Adipose tissue (tissue), 3 donors: ENCODE data around the gene KCNK13. TPM values are rescaled to one million over a fixed set of nuclear protein-coding genes. Genes with fewer than 3 reads are reported as not detected.
"Not testable (repeated sequence)": the region's sequence is repeated elsewhere in the genome, so short reads cannot be mapped to it uniquely, and the experiment has no call there.

Source experiments
- H3K27ac ChIP-seq: one replicate; pipeline ENCODE4 v1.5.1; 2013; ENCODE audit warnings: low read depth, low read length
- WGBS, 3 donors: extraction: QIAGEN DNeasy Blood & Tissue Kit; methylation state at CpG; one replicate each; pipeline ENCODE4 v1.1.7; 2013; 5-methylcytosine and 5-hydroxymethylcytosine counted together
- polyA plus RNA-seq, 3 donors: library from polyadenylated mRNA; stranded (reverse); fragments of 200-250 nt; gene quantifications; one replicate each; pipeline ENCODE4 v1.2.3, GENCODE V29; 2013
- donor health status: healthy with polysubstance abuse.
- donor health status: Bipolar disorder and iron deficiency.
- donor health status: healthy.

The KCNK13 gene
- polyA plus RNA-seq, 3 donors, result 0.05 to 0.34 (median 0.11) TPM

DNA sequence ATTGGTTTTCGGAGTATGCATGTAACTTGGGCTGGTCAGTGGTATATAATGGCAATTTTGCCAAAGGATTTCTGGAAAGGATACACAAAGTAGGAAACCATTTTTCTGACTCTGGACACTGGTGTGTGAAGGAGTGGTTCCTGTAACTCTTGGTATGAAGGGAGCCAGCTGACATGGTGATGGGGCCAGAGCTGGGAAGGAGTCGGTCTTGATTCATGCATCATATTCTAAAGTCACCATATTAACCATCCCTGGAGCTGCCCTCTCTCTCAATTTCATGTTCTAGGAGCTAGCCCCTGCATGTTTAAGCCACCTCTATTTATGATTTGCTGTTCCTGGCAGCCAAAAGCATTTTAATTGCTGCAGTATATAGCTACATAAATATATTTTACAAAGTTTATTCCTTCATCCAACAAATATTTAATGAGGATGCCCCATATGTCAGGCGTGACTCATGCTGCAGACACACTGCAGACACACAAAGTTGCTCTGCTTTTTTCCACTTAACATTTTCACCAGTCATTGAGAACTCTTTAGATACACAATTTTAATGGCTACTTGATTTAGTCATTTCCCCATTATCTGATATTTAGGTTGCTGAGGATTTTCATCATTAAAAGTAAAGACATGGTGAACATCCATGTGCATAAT lies 115.9 kb downstream of the KCNK13 start:
- WGBS, 3 donors, result 76 to 83% (median 82%) methylated on average over 3 of the region's 3 CpGs
- no peak overlapping the region for H3K27ac ChIP-seq

DNA sequence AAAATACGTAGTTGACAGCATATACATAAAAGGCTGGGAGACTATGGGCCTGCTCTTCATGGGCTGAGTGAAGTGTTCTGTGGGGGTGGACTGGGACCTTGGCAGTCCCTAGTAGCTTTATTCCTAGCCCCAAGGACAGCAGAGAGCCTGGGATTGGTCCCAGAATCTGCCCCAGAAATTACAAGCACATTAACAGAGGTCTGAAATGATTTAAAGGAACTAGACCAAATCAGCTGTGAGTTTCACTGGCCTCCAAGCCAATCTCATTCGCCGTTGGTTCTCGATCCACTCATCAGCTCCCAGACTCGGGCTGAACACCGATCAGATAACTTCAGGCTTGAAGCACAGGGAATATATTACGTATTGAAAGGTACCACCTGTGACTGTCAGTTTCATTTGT lies 117.6 kb downstream of the KCNK13 start:
- no peak overlapping the region for H3K27ac ChIP-seq
- WGBS, 3 donors, result 67 to 75% (median 71%) methylated on average over 7 of the region's 7 CpGs

DNA sequence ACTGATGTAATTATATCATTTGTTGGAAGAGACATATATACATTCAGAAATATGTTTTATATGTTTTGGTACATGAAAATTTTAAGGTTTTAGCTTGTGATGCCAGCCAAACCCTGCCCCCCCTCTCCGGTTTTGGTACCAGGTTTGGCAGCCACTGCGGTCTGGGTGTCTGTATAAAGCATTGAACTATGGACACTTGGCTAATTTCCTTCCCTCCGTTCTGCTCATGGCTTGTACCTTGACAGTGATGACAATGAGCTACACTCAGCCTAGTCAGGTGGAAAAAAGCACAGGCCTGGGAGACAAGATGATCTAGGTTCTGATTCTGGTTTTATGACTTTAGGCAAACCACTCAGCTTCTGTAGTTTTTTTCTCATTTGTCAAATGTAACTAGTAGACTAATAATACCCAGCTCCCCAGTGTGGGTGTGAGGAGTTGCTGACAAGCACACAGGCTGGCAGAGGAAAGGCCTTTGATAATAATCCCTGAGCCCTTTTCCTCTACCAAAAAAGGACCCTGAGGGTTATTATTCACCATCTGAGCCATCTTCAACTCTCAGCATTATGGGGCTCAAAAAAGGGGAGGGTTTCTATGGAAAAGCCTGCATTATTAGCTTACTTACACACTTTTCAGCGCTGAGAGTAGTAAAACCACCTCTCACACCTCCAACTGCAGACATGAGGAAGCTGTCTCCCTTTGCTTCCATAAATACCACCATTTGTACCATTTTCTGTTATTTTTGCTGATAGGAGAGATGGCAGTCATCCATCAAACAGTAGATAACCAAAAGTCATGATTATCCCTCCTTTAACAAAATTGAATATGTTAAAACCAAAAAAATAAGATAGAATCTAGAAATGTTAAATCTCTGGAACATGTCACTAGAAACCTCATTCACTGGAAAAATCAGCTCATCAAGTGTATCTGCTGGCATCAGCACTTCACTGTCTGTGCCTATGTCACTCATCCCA lies 118.3 kb downstream of the KCNK13 start:
- H3K27ac ChIP-seq, result no peak overlapping the region
- 80 to 84% (median 81%) methylated on average over 4 of the region's 4 CpGs for WGBS, 3 donors

DNA sequence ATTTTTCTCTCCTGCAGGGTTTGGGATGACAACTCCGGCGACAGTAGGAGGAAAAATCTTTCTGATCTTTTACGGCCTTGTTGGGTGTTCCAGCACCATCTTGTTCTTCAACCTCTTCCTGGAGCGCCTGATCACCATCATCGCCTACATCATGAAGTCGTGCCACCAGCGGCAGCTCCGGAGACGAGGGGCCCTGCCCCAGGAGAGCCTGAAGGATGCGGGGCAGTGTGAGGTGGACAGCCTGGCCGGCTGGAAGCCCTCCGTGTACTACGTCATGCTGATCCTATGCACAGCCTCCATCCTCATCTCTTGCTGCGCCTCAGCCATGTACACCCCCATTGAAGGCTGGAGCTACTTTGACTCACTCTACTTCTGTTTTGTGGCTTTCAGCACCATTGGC lies 122.3 kb downstream of the KCNK13 start:
- whole genome bisulfite sequencing, 3 donors, result 88 to 95% (median 94%) methylated on average over 14 of the region's 14 CpGs
- no peak overlapping the region for H3K27ac ChIP-seq

DNA sequence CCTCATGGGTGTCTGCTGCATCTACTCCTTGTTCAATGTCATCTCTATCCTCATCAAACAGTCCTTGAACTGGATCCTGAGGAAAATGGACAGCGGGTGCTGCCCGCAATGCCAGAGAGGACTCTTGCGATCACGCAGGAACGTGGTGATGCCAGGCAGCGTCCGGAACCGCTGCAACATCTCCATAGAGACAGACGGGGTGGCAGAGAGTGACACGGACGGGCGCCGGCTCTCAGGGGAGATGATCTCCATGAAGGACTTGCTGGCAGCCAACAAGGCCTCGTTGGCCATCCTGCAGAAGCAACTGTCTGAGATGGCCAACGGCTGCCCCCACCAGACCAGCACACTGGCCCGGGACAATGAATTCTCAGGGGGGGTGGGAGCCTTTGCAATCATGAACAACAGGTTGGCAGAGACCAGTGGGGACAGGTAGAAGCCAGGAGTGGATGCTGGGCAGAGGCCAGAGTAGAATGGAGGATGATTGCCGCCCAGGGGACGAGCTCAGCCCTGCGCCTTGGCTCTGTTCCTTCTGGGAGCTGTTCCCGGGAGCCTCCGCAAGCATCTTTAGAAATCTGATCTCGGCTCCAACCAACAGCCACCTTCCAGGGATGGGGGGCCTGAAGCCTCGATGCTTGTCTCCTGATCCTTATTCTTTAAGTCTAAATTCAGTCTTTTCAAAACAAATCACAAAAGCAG lies 122.9 kb downstream of the KCNK13 start:
- 85 to 91% (median 86%) methylated on average over 23 of the region's 23 CpGs for WGBS, 3 donors
- no peak overlapping the region for H3K27ac ChIP-seq

DNA sequence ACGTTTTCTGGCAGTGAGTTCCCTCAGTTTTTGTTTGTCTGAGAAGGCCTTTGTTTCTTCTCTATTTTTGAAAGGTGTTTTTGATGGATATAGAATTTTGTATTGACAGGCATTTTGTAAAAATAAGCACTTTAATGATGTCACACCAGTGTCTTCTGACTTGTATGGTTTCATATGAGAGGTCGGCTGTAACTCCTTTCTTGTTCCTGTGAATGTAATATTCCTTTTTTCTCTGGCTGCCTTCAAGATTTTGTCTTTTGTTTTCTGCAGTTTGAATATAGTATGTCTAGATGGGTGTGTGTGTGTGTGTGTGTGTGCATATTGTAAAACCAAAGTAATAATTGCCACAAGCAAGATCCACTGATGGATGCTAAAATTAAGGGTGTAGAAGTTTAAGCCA lies 126.8 kb downstream of the KCNK13 start:
- no peak overlapping the region for H3K27ac ChIP-seq
- 87 to 89% (median 88%) methylated on average over 2 of the region's 2 CpGs for WGBS, 3 donors

DNA sequence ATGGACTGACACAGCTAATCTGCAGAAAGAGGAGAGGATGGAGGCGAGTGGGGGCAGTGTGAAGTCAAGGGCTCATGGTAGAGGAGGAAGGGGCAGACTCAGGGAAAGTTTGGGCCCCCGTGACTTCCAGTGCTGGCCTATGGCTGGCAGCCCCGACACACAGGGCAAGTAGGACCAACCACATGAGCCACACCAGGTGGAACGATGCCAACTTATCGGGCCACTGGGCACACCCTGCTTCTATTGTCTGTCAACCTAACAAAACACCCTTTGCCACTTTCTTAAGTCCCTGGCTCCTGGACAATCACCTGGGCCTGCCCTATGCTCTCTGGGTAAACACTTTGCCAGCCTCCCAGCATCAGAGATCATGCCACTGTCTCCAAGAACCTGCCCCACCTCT lies 129.4 kb downstream of the KCNK13 start:
- no peak overlapping the region for H3K27ac ChIP-seq
- 75 to 80% (median 79%) methylated on average over 5 of the region's 5 CpGs for WGBS, 3 donors

DNA sequence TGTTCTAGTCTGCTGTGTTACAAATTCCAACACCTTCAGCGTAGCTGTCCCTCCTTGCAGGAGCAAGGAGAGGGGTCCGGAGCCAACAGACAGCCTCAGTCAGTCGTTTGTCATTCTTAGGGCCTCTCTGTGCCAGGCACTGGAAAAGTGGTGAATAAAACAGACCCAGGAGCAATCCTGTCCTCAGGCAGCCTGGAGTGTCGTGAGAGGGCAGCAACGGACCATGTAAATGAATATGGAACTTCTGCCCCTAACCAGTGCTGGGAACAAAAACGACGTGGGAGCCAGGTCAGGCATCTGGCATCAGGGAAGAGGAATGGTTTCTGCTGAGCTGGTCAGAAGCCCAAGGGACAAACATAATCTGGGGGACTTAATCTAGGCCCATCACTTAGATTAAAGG lies 129.8 kb downstream of the KCNK13 start:
- 60 to 77% (median 69%) methylated on average over 7 of the region's 7 CpGs for WGBS, 3 donors
- H3K27ac ChIP-seq, result no peak overlapping the region

DNA sequence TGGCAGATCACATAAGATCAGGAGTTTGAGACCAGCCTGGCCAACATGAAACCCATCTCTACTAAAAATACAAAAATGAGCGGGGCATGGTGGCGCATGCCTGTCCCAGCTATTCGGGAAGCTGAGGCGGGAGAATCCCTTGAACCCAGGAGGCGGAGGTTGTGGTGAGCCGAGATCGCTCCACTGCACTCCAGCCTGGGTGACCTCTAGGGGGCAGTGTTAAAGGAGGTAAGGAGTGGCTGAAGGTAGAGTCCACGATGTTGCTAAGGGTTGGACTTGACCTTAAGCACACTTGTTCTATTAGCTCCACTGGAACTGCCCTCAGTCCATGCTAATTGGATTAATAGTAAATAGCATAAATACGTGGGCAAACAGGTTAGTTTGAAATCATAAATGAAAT lies 132.1 kb downstream of the KCNK13 start:
- 56 to 84% (median 58%) methylated on average over 9 of the region's 9 CpGs for WGBS, 3 donors

DNA sequence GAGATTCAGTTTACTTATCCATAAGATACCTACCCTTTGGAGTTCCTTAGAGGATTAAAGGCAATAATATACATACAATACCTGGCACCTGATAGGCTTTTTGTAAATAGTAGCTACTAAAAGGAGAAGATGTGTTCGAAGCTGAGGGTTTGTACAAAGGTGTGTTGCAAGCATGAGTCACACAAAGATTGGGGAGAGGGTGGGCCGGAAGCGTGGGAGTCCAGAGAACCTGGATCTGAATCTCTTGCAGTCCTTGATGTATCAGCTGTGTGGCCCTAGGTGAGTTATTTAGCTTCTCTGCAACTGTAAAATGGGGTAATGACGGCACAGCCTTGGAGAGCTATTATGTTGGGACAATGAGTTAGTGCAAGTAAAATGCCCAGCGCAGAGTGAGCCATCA lies 132.9 kb downstream of the KCNK13 start:
- no peak overlapping the region for H3K27ac ChIP-seq
- 61 to 89% (median 82%) methylated on average over 5 of the region's 5 CpGs for WGBS, 3 donors

More for the DNA sequence above, 132.1 kb downstream of the KCNK13 start:
- H3K27ac ChIP-seq, result no peak overlapping the region

DNA sequence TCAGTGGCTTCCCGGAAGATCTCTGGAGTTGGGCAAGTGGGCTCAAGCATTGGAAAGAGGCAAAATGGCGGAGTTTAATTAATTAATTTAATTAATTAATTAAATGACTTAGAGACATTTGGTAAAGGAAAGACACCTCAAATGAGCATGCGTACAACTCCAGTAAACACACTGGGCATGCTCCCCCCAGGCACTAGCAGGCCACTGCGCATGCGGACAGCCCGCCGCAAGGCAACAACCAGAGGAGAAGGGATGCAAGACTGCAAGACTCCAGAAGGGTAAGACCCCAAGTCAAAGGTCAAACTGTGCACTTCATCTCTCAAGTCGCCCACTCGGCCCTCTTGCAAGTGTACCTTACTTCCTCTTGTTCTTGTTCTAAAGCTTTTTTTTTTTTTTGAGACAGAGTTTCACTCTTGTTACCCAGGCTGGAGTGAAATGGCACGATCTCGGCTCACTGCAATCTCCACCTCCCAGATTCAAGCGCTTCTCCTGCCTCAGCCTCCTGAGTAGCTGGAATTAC lies 136.8 kb downstream of the KCNK13 start:
- 80 to 87% (median 81%) methylated on average over 12 of the region's 12 CpGs for WGBS, 3 donors

DNA sequence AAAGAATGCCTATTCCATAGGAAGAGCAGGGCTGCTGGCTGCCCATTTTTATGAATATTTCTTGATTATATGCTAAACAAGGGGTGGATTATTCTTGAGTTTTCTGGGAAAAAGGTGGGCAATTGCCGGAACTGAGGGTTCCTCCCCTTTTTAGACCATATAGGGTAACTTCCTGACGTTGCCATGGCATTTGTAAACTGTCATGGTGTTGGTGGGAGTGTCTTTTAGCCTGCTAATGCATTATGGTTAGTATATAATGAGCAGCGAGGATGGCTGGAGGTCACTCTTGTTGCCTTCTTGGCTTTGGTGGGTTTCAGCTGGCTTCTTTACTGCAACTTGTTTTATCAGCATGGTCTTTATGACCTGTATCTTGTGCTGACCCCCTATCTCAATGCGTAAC lies 138.8 kb downstream of the KCNK13 start:
- H3K27ac ChIP-seq, result not testable (repeated sequence)
- WGBS, 3 donors, result 69 to 85% (median 72%) methylated on average over 4 of the region's 4 CpGs

More for the DNA sequence above, 136.8 kb downstream of the KCNK13 start:
- H3K27ac ChIP-seq, result no peak overlapping the region

DNA sequence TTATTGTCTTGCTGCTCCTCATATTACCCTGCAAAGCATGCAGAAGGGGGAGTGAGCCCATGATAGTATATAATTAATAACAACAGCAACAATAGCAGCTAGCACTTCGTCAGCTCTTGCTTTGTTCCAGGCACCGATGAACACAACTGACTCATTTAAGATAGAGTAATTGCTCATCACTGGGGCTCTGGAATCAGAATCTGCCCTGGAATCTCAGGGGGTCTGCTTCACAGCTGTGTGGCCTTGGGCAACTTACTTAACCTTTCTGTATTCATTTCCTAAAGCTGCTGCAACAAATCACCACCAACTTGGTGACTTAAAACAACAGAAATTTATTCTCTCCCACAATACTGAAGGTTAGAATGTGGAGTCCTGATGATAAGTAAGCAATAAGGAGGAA lies 139.6 kb downstream of the KCNK13 start:
- 41 to 84% (median 81%) methylated on average over 2 of the region's 2 CpGs for WGBS, 3 donors

DNA sequence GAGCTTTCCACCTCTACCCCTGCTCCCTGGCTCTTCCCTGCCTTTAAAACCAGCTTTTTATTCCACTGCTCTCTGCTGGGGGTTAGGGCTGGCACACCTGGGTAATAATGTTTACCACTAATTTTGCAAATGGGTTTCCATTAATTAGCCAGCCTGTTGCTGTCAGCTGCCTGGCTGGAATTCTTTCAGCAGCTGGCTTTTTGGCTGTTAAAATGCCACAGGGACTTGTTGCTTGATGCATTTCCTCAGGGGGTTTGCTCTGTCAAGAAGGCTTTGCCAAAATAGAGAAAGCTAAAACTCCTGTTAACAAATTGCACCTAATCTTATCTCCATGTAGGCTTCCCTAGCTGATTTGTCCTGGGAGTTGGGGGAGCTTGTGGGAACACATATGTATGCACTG lies 142.7 kb downstream of the KCNK13 start:
- no peak overlapping the region for H3K27ac ChIP-seq

More for the DNA sequence above, 139.6 kb downstream of the KCNK13 start:
- no peak overlapping the region for H3K27ac ChIP-seq

DNA sequence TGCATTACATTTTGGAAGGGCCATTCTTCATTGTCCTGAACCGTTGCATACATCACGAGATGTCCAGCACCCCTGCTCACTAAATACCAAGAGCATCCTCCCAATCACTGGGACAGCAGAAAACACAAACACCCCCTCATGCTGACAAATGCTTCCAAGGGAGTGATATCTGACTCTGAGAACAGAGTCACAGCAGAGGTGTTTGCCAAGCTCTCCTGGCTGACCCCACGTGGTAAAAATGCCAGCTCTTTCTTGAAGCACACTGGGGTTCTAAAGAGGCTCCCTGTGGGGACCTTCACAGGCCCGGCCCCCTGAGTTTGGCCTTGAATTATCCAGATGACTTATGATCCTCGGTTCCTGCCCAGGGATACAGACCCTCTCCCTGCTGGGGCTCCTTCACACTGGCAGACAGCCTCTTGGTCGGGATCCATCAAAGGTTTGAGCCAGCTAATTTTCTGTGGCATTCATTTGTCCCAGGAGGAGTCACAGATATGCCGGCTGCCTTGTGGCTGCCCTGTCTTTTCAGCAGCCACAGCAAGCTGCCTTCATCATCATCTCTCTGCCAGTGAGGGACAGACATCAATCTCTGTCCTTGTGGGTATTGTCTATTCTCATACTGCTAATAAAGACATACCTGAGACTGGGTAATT lies 151.4 kb downstream of the KCNK13 start:
- H3K27ac ChIP-seq, result no peak overlapping the region
- 80 to 81% (median 80%) methylated on average over 7 of the region's 7 CpGs for WGBS, 3 donors

DNA sequence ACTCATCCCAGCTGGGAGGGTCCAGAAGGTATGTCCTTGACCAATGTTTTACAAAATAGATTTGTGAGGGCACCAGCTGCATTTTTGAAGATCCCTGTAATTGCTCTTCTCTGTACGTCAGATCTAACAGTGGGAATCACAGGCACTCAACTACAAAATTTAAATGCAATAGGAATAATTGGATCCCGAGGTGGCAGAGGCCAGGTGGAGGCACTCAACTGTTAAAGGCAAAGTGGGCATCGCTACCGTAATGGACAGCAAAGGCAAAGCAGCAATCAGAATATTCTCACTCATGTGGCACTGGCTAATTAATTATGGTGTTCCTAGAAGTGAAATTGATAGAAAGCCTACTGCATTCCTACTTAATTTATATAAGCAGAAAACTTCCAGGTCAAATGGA lies 166.7 kb downstream of the KCNK13 start:
- WGBS, 3 donors, result 80 to 85% (median 83%) methylated on average over 4 of the region's 4 CpGs
- H3K27ac ChIP-seq, result no peak overlapping the region

DNA sequence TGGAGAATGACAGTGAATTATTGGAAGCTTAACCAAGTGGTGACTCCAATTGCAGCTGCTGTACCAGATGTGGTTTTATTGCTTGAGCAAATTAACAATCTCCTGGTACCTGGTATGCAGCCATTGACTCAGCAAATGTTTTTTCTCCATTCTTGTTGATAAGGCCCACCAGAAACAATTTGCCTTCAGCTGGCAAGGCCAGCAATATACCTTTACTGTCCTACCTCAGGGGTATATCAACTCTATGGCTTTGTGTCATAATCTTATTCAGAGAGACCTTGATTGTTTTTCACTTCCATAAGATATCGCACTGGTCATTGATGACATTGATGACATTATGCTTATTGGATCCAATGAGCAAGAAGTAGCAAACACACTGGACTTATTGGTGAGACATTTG lies 168.1 kb downstream of the KCNK13 start:
- WGBS, 3 donors, result 98 to 100% (median 99%) methylated on average over 1 of the region's 1 CpG

More for the DNA sequence above, 168.1 kb downstream of the KCNK13 start:
- H3K27ac ChIP-seq, result not testable (repeated sequence)
